H9 (cell line): Measurements from ENCODE around the gene IP6K2. TPM values are rescaled to one million over a fixed set of nuclear protein-coding genes. Genes with fewer than 3 reads are reported as not detected.
"Not testable (repeated sequence)": the region's sequence is repeated elsewhere in the genome, so short reads cannot be mapped to it uniquely, and the experiment has no call there.

Source experiments
- DNase-seq: peaks from one replicate; pipeline ENCODE4 v3.0.0-alpha.2; 2017
- H2AFZ ChIP-seq: one replicate; pipeline ENCODE4 v1.6.1; 2013; ENCODE audit warnings: mild to moderate bottlenecking, low read length, control low read depth, moderate library complexity
- H2AK5ac ChIP-seq: 2 replicates; pipeline ENCODE4 v1.6.1; 2013; ENCODE audit warnings: low read length, control low read depth, mixed read lengths; ENCODE audit not compliant: insufficient read length
- H2BK120ac ChIP-seq: one replicate; pipeline ENCODE4 v1.6.1; 2013; ENCODE audit warnings: low read depth, mild to moderate bottlenecking, low read length, control low read depth, inconsistent platforms; ENCODE audit not compliant: poor library complexity, severe bottlenecking
- H2BK12ac ChIP-seq: 2 replicates; pipeline ENCODE4 v1.6.1; 2013; ENCODE audit warnings: low read length, control low read depth, mixed read lengths, low read depth; ENCODE audit not compliant: insufficient read length
- H2BK15ac ChIP-seq: 2 replicates; pipeline ENCODE4 v1.6.1; 2013; ENCODE audit warnings: low read depth, low read length, control low read depth
- H2BK20ac ChIP-seq: one replicate; pipeline ENCODE4 v1.6.1; 2013; ENCODE audit warnings: low read depth, mild to moderate bottlenecking, low read length, control low read depth, inconsistent platforms; ENCODE audit not compliant: poor library complexity, severe bottlenecking
- H2BK5ac ChIP-seq: 2 replicates; pipeline ENCODE4 v1.6.1; 2013; ENCODE audit warnings: low read length, control low read depth, mixed read lengths; ENCODE audit not compliant: insufficient read length
- H3K14ac ChIP-seq: 2 replicates; pipeline ENCODE4 v1.6.1; 2013; ENCODE audit warnings: low read length, control low read depth; ENCODE audit not compliant: insufficient read depth
- H3K18ac ChIP-seq: 2 replicates; pipeline ENCODE4 v1.6.1; 2013; ENCODE audit warnings: low read depth, mild to moderate bottlenecking, mixed read lengths, low read length, control low read depth; ENCODE audit not compliant: insufficient read length
- H3K23ac ChIP-seq: 2 replicates; pipeline ENCODE4 v1.6.1; 2013; ENCODE audit warnings: low read length, control low read depth, mixed read lengths, low read depth; ENCODE audit not compliant: insufficient read length
- H3K23me2 ChIP-seq: 2 replicates; pipeline ENCODE4 v1.6.1; 2013; ENCODE audit warnings: low read depth, mild to moderate bottlenecking, mixed read lengths, low read length, control low read depth; ENCODE audit not compliant: insufficient read length, poor library complexity, severe bottlenecking
- H3K27ac ChIP-seq: 2 replicates; pipeline ENCODE4 v1.5.1; 2013; ENCODE audit warnings: low read length, control low read depth, mixed read lengths, low read depth; ENCODE audit not compliant: insufficient read length
- H3K27me3 ChIP-seq: 2 replicates; pipeline ENCODE4 v1.6.1; 2013; ENCODE audit warnings: low read length, control low read depth, inconsistent platforms; ENCODE audit not compliant: insufficient read depth
- H3K4ac ChIP-seq: 2 replicates; pipeline ENCODE4 v1.6.1; 2013; ENCODE audit warnings: low read depth, mild to moderate bottlenecking, control low read depth, inconsistent platforms, low read length, moderate library complexity
- H3K4me1 ChIP-seq: 2 replicates; pipeline ENCODE4 v1.6.1; 2013; ENCODE audit warnings: low read length, control low read depth, inconsistent platforms; ENCODE audit not compliant: insufficient read depth
- H3K4me2 ChIP-seq: 2 replicates; pipeline ENCODE4 v1.6.1; 2013; ENCODE audit warnings: low read length, control low read depth, mixed read lengths; ENCODE audit not compliant: insufficient read length, insufficient read depth
- H3K56ac ChIP-seq: 2 replicates; pipeline ENCODE4 v1.6.1; 2013; ENCODE audit warnings: low read depth, mild to moderate bottlenecking, mixed read lengths, low read length, control low read depth; ENCODE audit not compliant: insufficient read length
- H3K79me1 ChIP-seq: 2 replicates; pipeline ENCODE4 v1.6.1; 2013; ENCODE audit warnings: low read depth, mild to moderate bottlenecking, moderate library complexity, low read length, control low read depth, inconsistent platforms; ENCODE audit not compliant: insufficient read depth, poor library complexity, severe bottlenecking
- H3K79me2 ChIP-seq: 2 replicates; pipeline ENCODE4 v1.6.1; 2013; ENCODE audit warnings: low read length, control low read depth, inconsistent platforms; ENCODE audit not compliant: insufficient read depth
- H3K9ac ChIP-seq: 2 replicates; pipeline ENCODE4 v1.6.1; 2013; ENCODE audit warnings: low read length, control low read depth, mixed read lengths; ENCODE audit not compliant: insufficient read length; ENCODE audit errors: extremely low read depth
- H3K9me3 ChIP-seq: one replicate; pipeline ENCODE4 v1.6.1; 2013; ENCODE audit warnings: low read depth, low read length, inconsistent platforms; ENCODE audit not compliant: control insufficient read depth
- H3T11ph ChIP-seq: one replicate; pipeline ENCODE4 v1.6.1; 2013; ENCODE audit warnings: mild to moderate bottlenecking, low read length, control low read depth, inconsistent platforms
- H4K20me1 ChIP-seq: one replicate; pipeline ENCODE4 v1.6.1; 2013; ENCODE audit not compliant: control insufficient read depth, insufficient read length, insufficient read depth
- H4K5ac ChIP-seq: 2 replicates; pipeline ENCODE4 v1.6.1; 2013; ENCODE audit warnings: low read depth, mild to moderate bottlenecking, mixed read lengths, low read length, control low read depth; ENCODE audit not compliant: insufficient read length
- H4K8ac ChIP-seq: replicated peaks from 2 replicates; pipeline ENCODE4 v1.6.1; 2013; ENCODE audit warnings: low read length, control low read depth, mixed read lengths, low read depth; ENCODE audit not compliant: insufficient read length
- H4K91ac ChIP-seq: 2 replicates; pipeline ENCODE4 v1.6.1; 2013; ENCODE audit warnings: low read depth, mild to moderate bottlenecking, moderate library complexity, mixed read lengths, low read length, control low read depth; ENCODE audit not compliant: insufficient read length
- H3K27ac Mint-ChIP-seq, 3 experiments: 2 replicates in 2 of 3; 3 replicates in 1 of 3; pipeline ENCODE4 v1.8.0; 2020 to 2021; ENCODE audit warnings: mixed read lengths in 3 of 3, mild to moderate bottlenecking in 1 of 3, moderate library complexity in 1 of 3
- H3K27me3 Mint-ChIP-seq: 2 replicates; pipeline ENCODE4 v1.8.0; 2021; ENCODE audit warnings: low read depth, mild to moderate bottlenecking, moderate library complexity, mixed read lengths
- H3K36me3 Mint-ChIP-seq, 3 experiments: 2 replicates in 2 of 3; 3 replicates in 1 of 3; pipeline ENCODE4 v1.8.0; 2020 to 2021; ENCODE audit warnings: low read depth in 3 of 3, mixed read lengths in 3 of 3; ENCODE audit not compliant: insufficient read depth in 1 of 3
- H3K4me1 Mint-ChIP-seq, 2 experiments: 2 replicates each; pipeline ENCODE4 v1.8.0; 2020; ENCODE audit warnings: mixed read lengths in 2 of 2
- H3K4me3 Mint-ChIP-seq, 2 experiments: 2 replicates in 1 of 2; 3 replicates in 1 of 2; pipeline ENCODE4 v1.8.0; 2020 to 2021; ENCODE audit warnings: mild to moderate bottlenecking in 2 of 2, mixed read lengths in 2 of 2, moderate library complexity in 1 of 2
- H3K9me3 Mint-ChIP-seq, 2 experiments: 2 replicates in 1 of 2; 3 replicates in 1 of 2; pipeline ENCODE4 v1.8.0; 2020; ENCODE audit warnings: mild to moderate bottlenecking in 2 of 2, mixed read lengths in 2 of 2, moderate library complexity in 1 of 2
- CTCF ChIP-seq: fragments of 200-600 bp; sonication (generic); conservative IDR thresholded peaks from 3 replicates; pipeline ENCODE4 v1.8.0; 2021; ENCODE audit warnings: antibody characterized with exemption, mild to moderate bottlenecking
- WGBS: extraction: QIAGEN DNeasy Blood & Tissue Kit; methylation state at CpG from one replicate; pipeline ENCODE4 v1.1.7; 2013; ENCODE audit warnings: missing lambda C conversion rate, low lambda C conversion rate, mixed read lengths; ENCODE audit not compliant: insufficient read length; ENCODE audit errors: extremely low coverage; 5-methylcytosine and 5-hydroxymethylcytosine counted together
- total RNA-seq: library from RNA; stranded (reverse); gene quantifications from 2 replicates; pipeline ENCODE4 v1.2.1, GENCODE V29; 2021

Gene IP6K2
- total RNA-seq, 1 experiment from 2014 or later = 94.7 TPM

GRCh38 chr3:48738144-48738536 lies 21.1 kb upstream of the IP6K2 start:
- H3K18ac ChIP-seq = no peak overlapping the region
- no peak overlapping the region for H3K4me2 ChIP-seq
- no CpG with 5 or more reads among the region's 3 CpGs for WGBS
- no peak overlapping the region for H3K9ac ChIP-seq
- no peaks in the 10 kb centered on the region for H3K79me1 ChIP-seq
- no peak overlapping the region for H3K27ac ChIP-seq
- Mint-ChIP-seq H3K9me3 (peaks cover 6 to 8% of the 10 kb centered on the region in 2 experiments; a peak in 3 of 5 replicates), H3K36me3 (0 out of 7 replicates have a peak, but pooled peaks cover 0 to 2% (median 0%) of the 10 kb centered on the region in 3 experiments), H3K27ac (no peak overlapping the region), H3K4me3 (no peak overlapping the region), H3K27me3 (peaks cover 2% of the 10 kb centered on the region), H3K4me1 (peaks cover 4% of the 10 kb centered on the region in 2 experiments; a peak in 3 of 4 replicates)
- no peak overlapping the region for H2AFZ ChIP-seq
- no peak for TF ChIP-seq CTCF
- H3K4me1 ChIP-seq = no peaks in the 10 kb centered on the region
- H2BK5ac ChIP-seq = no peak overlapping the region
- H3K9me3 ChIP-seq = no peaks in the 10 kb centered on the region
- H3K23me2 ChIP-seq = no peaks in the 10 kb centered on the region
- no peak overlapping the region for H3K14ac ChIP-seq
- no peak overlapping the region for H2BK120ac ChIP-seq
- H3T11ph ChIP-seq = no peak overlapping the region
- H4K91ac ChIP-seq = no peak overlapping the region
- H4K5ac ChIP-seq = no peak overlapping the region
- no peak overlapping the region for H2BK15ac ChIP-seq
- H4K8ac ChIP-seq = no peak overlapping the region
- no peak overlapping the region for H2BK12ac ChIP-seq
- H3K79me2 ChIP-seq = no peaks in the 10 kb centered on the region
- H3K4ac ChIP-seq = no peak overlapping the region
- H4K20me1 ChIP-seq = no peaks in the 10 kb centered on the region
- H3K23ac ChIP-seq = no peak overlapping the region
- H3K27me3 ChIP-seq = no peaks in the 10 kb centered on the region
- no peak overlapping the region for H2AK5ac ChIP-seq
- DNase-seq = no peak
- no peak overlapping the region for H2BK20ac ChIP-seq
- no peak overlapping the region for H3K56ac ChIP-seq

- H4K91ac ChIP-seq, H2BK12ac ChIP-seq, H4K5ac ChIP-seq, H3K9me3 Mint-ChIP-seq, H3K79me1 ChIP-seq, H4K8ac ChIP-seq, H2BK20ac ChIP-seq, H2BK120ac ChIP-seq, H3K18ac ChIP-seq, H3K14ac ChIP-seq, H2AFZ ChIP-seq, H2AK5ac ChIP-seq, H3K36me3 Mint-ChIP-seq, H3K4me3 Mint-ChIP-seq, H3K23ac ChIP-seq, H3K9me3 ChIP-seq, H3K27ac ChIP-seq, H3K27me3 Mint-ChIP-seq, H3K4me1 Mint-ChIP-seq, H3K27ac Mint-ChIP-seq, H3K9ac ChIP-seq, H3K79me2 ChIP-seq, H3K56ac ChIP-seq, H4K20me1 ChIP-seq, H3K27me3 ChIP-seq, H2BK5ac ChIP-seq, H3K23me2 ChIP-seq, H3K4me1 ChIP-seq, H3K4me2 ChIP-seq, H3T11ph ChIP-seq, DNase-seq, H3K4ac ChIP-seq, H2BK15ac ChIP-seq: not testable (repeated sequence)
- WGBS = no CpG with 5 or more reads among the region's 8 CpGs
These were observed 18.2 kb upstream of the IP6K2 start for GRCh38 chr3:48735075-48735767.
